Body of pancreas (tissue), 4 donors: ENCODE measurements around the gene SLC38A2.

Experiments used
- CTCF ChIP-seq, 7 experiments: fragments of 450-650 bp in 4 of 7; fragments of 200-600 bp in 3 of 7; sonication (generic) in 3 of 7; IDR thresholded peaks; one replicate each; pipeline ENCODE4 v1.5.1; 2016 to 2019; ENCODE audit warnings: antibody characterized with exemption in 7 of 7
- POLR2A ChIP-seq, 3 donors: fragments of 450-650 bp; IDR thresholded peaks; one replicate each; pipeline ENCODE4 v1.6.1; 2016; ENCODE audit warnings: antibody characterized with exemption in 3 of 3, mild to moderate bottlenecking in 2 of 3

DNA sequence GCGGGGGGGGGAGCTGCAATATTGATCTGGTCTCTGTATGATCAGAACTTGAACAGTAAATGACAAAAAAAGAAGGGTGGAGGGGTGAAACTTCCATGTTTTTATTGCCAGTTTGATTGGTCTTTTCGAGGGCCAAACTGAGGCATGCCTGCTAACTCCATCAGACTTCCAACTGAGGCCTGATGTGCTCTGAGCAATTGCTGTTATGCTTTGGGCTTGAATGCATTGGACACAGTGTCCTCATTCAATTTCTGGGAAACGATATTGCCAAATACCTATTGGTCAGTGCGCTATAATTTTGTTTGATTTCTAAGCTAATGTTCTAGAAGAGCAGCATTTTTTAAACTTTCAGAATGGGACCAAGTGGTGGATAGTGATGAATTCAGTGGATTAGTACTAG, 2.1 kb upstream of the SLC38A2 start:
- TF ChIP-seq POLR2A (IDR thresholded peaks at IDR 0.05) = no peak
- no peak for TF ChIP-seq CTCF (IDR thresholded peaks at IDR 0.05)
